CD4-positive, CD25-positive, alpha-beta regulatory T cell (primary cell): ENCODE measurements around the gene KCNJ5. TPM values are rescaled to one million over a fixed set of nuclear protein-coding genes. Genes with fewer than 3 reads are reported as not detected.

Source experiments
- ATAC-seq, 2 donors: fragments of 150-1000 bp; cut with Tn5 transposase; one replicate each; pipeline ENCODE4 v1.10.0; 2021; ENCODE audit warnings: low read depth in 2 of 2, moderate number of reproducible peaks in 2 of 2, moderate library complexity in 1 of 2
- DNase-seq, 3 donors: peaks; one replicate each; pipeline versions ENCODE4 v3.0.0 to v3.0.0-alpha.2; 2012 to 2022; ENCODE audit warnings: mixed read lengths in 1 of 3
- H3K27ac ChIP-seq: one replicate; pipeline ENCODE4 v1.7.0; 2013; ENCODE audit warnings: mild to moderate bottlenecking, low read length; ENCODE audit not compliant: insufficient read depth, poor library complexity, severe bottlenecking
- H3K27me3 ChIP-seq: one replicate; pipeline ENCODE4 v1.7.0; 2013; ENCODE audit warnings: low read length; ENCODE audit not compliant: control insufficient read depth, insufficient read depth
- H3K36me3 ChIP-seq: one replicate; pipeline ENCODE4 v1.7.0; 2013; ENCODE audit warnings: mild to moderate bottlenecking, low read length, moderate library complexity; ENCODE audit not compliant: control insufficient read depth, insufficient read depth
- H3K4me1 ChIP-seq: 2 replicates; pipeline ENCODE4 v1.7.0; 2013; ENCODE audit warnings: mild to moderate bottlenecking, low read length; ENCODE audit not compliant: insufficient read depth, control insufficient read depth, poor library complexity, severe bottlenecking
- H3K4me3 ChIP-seq: one replicate; pipeline ENCODE4 v1.7.0; 2013; ENCODE audit warnings: low read depth, mild to moderate bottlenecking, low read length, moderate library complexity
- H3K9me3 ChIP-seq, 2 experiments: 1 replicate in 1 of 2; 2 replicates in 1 of 2; pipeline ENCODE4 v1.7.0; 2013; ENCODE audit warnings: low read length in 2 of 2, mild to moderate bottlenecking in 1 of 2, moderate library complexity in 1 of 2; ENCODE audit not compliant: control insufficient read depth in 2 of 2
- H3K27ac Mint-ChIP-seq, 3 donors: one replicate each; pipeline ENCODE4 v1.8.0; 2020 to 2022; ENCODE audit warnings: mild to moderate bottlenecking in 3 of 3, mixed read lengths in 3 of 3, moderate library complexity in 2 of 3
- H3K27me3 Mint-ChIP-seq: one replicate; pipeline ENCODE4 v1.8.0; 2022; ENCODE audit warnings: mild to moderate bottlenecking, mixed read lengths
- H3K36me3 Mint-ChIP-seq: one replicate; pipeline ENCODE4 v1.8.0; 2020; ENCODE audit warnings: mixed read lengths
- H3K4me1 Mint-ChIP-seq, 4 donors: one replicate each; pipeline ENCODE4 v1.8.0; 2020 to 2022; ENCODE audit warnings: mixed read lengths in 4 of 4, mild to moderate bottlenecking in 1 of 4
- H3K4me3 Mint-ChIP-seq, 4 donors: one replicate each; pipeline ENCODE4 v1.8.0; 2020 to 2022; ENCODE audit warnings: mild to moderate bottlenecking in 4 of 4, mixed read lengths in 4 of 4, moderate library complexity in 3 of 4
- H3K9me3 Mint-ChIP-seq, 7 donors: one replicate each; pipeline ENCODE4 v1.8.0; 2020 to 2022; ENCODE audit warnings: mixed read lengths in 7 of 7, mild to moderate bottlenecking in 3 of 7, moderate library complexity in 2 of 7
- polyA plus RNA-seq, 4 donors: library from polyadenylated mRNA; unstranded; fragments of 300-500 nt; fragmentation: Illumina TruSeq; gene quantifications; one replicate each; pipeline ENCODE4 v1.2.3, GENCODE V29; 2021
- total RNA-seq: library from RNA; stranded (reverse); gene quantifications from one replicate; pipeline ENCODE4 v1.2.3, GENCODE V29; 2022

Gene KCNJ5
- total and polyA plus RNA-seq, 5 donors from 2014 or later: not detected

DNA sequence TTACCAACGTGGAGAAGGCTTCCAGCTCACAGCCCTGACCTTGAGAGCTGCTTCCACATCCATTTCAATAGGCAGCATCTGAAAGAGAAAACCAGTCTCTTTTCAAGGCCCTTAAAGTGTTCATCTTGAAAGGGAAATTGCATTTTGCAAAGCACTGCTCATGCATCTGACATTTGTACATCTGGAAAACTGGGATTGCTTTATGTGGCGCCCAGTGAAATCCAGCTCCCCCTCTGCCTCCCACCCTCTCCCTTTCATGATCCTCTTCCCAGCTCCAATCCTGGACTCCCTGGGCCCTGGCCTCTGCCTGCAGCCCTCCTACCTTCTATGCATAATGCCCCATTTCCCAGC lies 34.1 kb downstream of the KCNJ5 start:
- Mint-ChIP-seq H3K4me3 (no peak overlapping the region), H3K36me3 (no peaks in the 10 kb centered on the region), H3K27ac (no peak overlapping the region), H3K9me3 (peaks cover 0 to 1% (median 0%) of the 10 kb centered on the region in 7 donors), H3K27me3 (peaks cover 11% of the 10 kb centered on the region), H3K4me1 (peaks cover 0 to 17% (median 4%) of the 10 kb centered on the region in 4 donors)
- Histone ChIP-seq H3K36me3 (no peaks in the 10 kb centered on the region), H3K9me3 (no peaks in the 10 kb centered on the region), H3K4me1 (no peaks in the 10 kb centered on the region), H3K27me3 (no peaks in the 10 kb centered on the region), H3K27ac (no peak overlapping the region), H3K4me3 (no peak overlapping the region)
- ATAC-seq (no peak), DNase-seq (no peak)

DNA sequence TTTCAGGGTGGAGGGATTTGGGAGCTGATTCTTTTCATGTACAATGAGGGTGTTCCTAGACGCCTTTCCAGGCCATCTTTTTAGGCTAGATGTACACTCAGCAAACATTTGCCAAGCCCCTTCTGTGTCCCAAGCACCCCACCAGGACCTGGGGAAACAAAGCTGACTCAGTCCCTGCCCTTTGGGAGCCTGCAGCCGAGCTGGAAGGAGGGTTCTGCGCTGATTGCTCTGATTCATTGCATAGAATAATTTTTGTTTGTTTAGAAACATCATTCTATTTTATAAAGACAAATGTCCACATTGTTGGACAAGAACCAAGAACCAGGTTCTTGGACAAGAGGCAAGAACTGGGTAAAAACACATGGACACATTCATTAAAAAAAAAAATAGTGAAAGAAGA lies 34.8 kb downstream of the KCNJ5 start:
- Mint-ChIP-seq H3K4me3 (no peak overlapping the region), H3K27me3 (peaks cover 10% of the 10 kb centered on the region), H3K36me3 (no peaks in the 10 kb centered on the region), H3K4me1 (peaks cover 0 to 17% (median 4%) of the 10 kb centered on the region in 4 donors), H3K9me3 (peaks cover 0 to 1% (median 0%) of the 10 kb centered on the region in 7 donors), H3K27ac (no peak overlapping the region)
- no peak for DNase-seq
- no peaks in the 10 kb centered on the region for H3K27me3 ChIP-seq
- no peaks in the 10 kb centered on the region for H3K9me3 ChIP-seq
- no peak overlapping the region for H3K4me3 ChIP-seq
- no peaks in the 10 kb centered on the region for H3K4me1 ChIP-seq
- H3K27ac ChIP-seq: no peak overlapping the region
- ATAC-seq: no peak
- no peaks in the 10 kb centered on the region for H3K36me3 ChIP-seq

- H3K27ac ChIP-seq: no peak overlapping the region
- no peaks in the 10 kb centered on the region for H3K36me3 ChIP-seq
- Mint-ChIP-seq H3K4me3 (no peak overlapping the region), H3K27me3 (peaks cover 6% of the 10 kb centered on the region), H3K27ac (no peak overlapping the region), H3K4me1 (peaks cover 0 to 17% (median 4%) of the 10 kb centered on the region in 4 donors), H3K9me3 (peaks cover 0 to 1% (median 0%) of the 10 kb centered on the region in 7 donors), H3K36me3 (no peaks in the 10 kb centered on the region)
- H3K27me3 ChIP-seq: no peaks in the 10 kb centered on the region
- ATAC-seq (no peak), DNase-seq (no peak)
- no peaks in the 10 kb centered on the region for H3K9me3 ChIP-seq
- H3K4me3 ChIP-seq: no peak overlapping the region
- no peaks in the 10 kb centered on the region for H3K4me1 ChIP-seq
These were observed 35.4 kb downstream of the KCNJ5 start for GRCh38 chr11:128926437-128927107.

GRCh38 chr11:128927108-128927461 lies 35.9 kb downstream of the KCNJ5 start:
- Mint-ChIP-seq H3K27me3 (peaks cover 6% of the 10 kb centered on the region), H3K36me3 (no peaks in the 10 kb centered on the region), H3K4me3 (no peak overlapping the region), H3K9me3 (peaks cover 0 to 1% (median 0%) of the 10 kb centered on the region in 7 donors), H3K4me1 (peaks cover 0 to 17% (median 4%) of the 10 kb centered on the region in 4 donors), H3K27ac (no peak overlapping the region)
- DNase-seq (no peak), ATAC-seq (no peak)
- Histone ChIP-seq H3K36me3 (no peaks in the 10 kb centered on the region), H3K9me3 (no peaks in the 10 kb centered on the region), H3K4me1 (no peaks in the 10 kb centered on the region), H3K27me3 (no peaks in the 10 kb centered on the region), H3K4me3 (no peak overlapping the region), H3K27ac (no peak overlapping the region)

DNA sequence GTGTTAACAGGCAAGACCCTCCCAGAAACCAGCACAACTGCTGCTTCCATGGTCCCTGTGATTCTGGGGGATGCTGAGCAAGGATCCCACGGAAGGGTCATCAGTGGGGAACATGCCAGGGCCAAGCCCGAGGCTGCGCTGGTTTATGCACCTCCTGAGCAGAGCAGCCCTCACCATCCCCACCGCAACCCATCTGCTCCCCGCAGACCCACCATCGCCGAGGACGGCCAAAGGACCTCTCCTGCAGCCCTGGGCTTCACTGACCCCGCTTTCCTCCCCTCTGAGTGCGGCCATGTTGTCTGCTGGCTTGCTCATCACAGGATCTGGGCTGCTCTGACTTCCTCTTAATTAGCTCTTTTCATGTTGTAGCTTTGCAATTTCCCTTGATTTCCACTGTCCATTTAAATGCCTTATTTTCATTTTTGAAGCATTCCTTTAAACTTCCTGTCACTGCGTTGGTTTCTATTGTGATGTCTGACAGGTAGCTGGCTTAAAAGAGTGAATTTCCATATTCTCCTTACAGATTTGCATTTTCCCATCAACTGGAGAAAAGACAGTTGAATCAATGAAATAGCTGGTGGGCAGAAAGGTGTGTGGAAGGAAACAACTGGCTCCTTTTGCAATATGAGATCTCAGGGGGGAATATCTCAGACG lies 36.7 kb downstream of the KCNJ5 start:
- no peak for ATAC-seq
- Histone ChIP-seq H3K27me3 (no peaks in the 10 kb centered on the region), H3K4me3 (peak overlapping the region; percentile 57), H3K36me3 (no peaks in the 10 kb centered on the region), H3K9me3 (no peaks in the 10 kb centered on the region), H3K4me1 (no peaks in the 10 kb centered on the region), H3K27ac (no peak overlapping the region)
- Mint-ChIP-seq H3K27ac (no peak overlapping the region), H3K4me1 (peaks cover 0 to 17% (median 4%) of the 10 kb centered on the region in 4 donors), H3K36me3 (no peaks in the 10 kb centered on the region), H3K4me3 (peak overlapping the region in 2 of 4 donors; percentile 59 to 73), H3K9me3 (peaks cover 0 to 1% (median 0%) of the 10 kb centered on the region in 7 donors), H3K27me3 (peaks cover 6% of the 10 kb centered on the region)
- DNase-seq: no peak

GRCh38 chr11:128928400-128928799 lies 37.2 kb downstream of the KCNJ5 start:
- no peaks in the 10 kb centered on the region for H3K36me3 Mint-ChIP-seq
- Histone ChIP-seq H3K27me3 (no peaks in the 10 kb centered on the region), H3K36me3 (no peaks in the 10 kb centered on the region), H3K27ac (no peak overlapping the region), H3K4me3 (peak overlapping the region; percentile 57), H3K9me3 (no peaks in the 10 kb centered on the region), H3K4me1 (no peaks in the 10 kb centered on the region)
- peak overlapping the region; percentile 15 to 47 (median 22) for H3K27ac Mint-ChIP-seq
- peaks cover 0 to 17% (median 4%) of the 10 kb centered on the region in 4 donors for H3K4me1 Mint-ChIP-seq
- peaks cover 6% of the 10 kb centered on the region for H3K27me3 Mint-ChIP-seq
- ATAC-seq (peak in 1 of 2 donors; percentile 49), DNase-seq (peak in 2 of 3 donors; percentile 13 to 69)
- peak overlapping the region; percentile 8 to 73 (median 36) for H3K4me3 Mint-ChIP-seq
- H3K9me3 Mint-ChIP-seq: peaks cover 0 to 1% (median 0%) of the 10 kb centered on the region in 7 donors

- no peak overlapping the region for H3K4me3 ChIP-seq
- ATAC-seq (no peak), DNase-seq (no peak)
- Mint-ChIP-seq H3K36me3 (no peaks in the 10 kb centered on the region), H3K4me1 (peaks cover 0 to 17% (median 4%) of the 10 kb centered on the region in 4 donors), H3K9me3 (peaks cover 0 to 2% (median 0%) of the 10 kb centered on the region in 7 donors), H3K4me3 (peak overlapping the region in 2 of 4 donors; percentile 24 to 48), H3K27ac (peak overlapping the region in 1 of 3 donors; percentile 47), H3K27me3 (peaks cover 6% of the 10 kb centered on the region)
- H3K9me3 ChIP-seq: no peaks in the 10 kb centered on the region
- no peaks in the 10 kb centered on the region for H3K36me3 ChIP-seq
- H3K4me1 ChIP-seq: no peaks in the 10 kb centered on the region
- H3K27ac ChIP-seq: no peak overlapping the region
- no peaks in the 10 kb centered on the region for H3K27me3 ChIP-seq
These were observed 38.3 kb downstream of the KCNJ5 start for GRCh38 chr11:128929468-128929867.
